ENCODE data around the gene EGFR.

DNA sequence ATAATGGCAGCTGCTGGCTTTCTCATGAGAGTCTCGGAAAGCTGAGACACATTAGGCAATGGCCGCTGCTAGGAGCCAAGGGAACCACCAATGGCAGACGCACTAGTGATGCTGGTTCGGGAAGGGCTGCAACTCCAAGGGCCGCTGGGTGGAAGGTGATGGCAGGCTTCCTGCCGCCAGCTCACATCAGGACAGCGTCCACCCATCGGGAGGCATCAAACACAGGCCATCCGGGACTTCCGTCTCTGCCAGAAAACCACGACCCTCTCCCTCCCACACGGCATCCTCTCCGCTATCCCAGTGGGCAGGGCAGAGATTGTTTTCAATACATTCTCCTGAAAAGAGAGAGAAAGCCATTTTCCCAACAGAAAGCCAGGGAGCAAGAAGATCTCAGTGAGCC is 27.5 kb upstream of the EGFR start:
- no peak for TF ChIP-seq POLR2A (IDR thresholded peaks at IDR 0.05)
- TF ChIP-seq, protein P1, sequence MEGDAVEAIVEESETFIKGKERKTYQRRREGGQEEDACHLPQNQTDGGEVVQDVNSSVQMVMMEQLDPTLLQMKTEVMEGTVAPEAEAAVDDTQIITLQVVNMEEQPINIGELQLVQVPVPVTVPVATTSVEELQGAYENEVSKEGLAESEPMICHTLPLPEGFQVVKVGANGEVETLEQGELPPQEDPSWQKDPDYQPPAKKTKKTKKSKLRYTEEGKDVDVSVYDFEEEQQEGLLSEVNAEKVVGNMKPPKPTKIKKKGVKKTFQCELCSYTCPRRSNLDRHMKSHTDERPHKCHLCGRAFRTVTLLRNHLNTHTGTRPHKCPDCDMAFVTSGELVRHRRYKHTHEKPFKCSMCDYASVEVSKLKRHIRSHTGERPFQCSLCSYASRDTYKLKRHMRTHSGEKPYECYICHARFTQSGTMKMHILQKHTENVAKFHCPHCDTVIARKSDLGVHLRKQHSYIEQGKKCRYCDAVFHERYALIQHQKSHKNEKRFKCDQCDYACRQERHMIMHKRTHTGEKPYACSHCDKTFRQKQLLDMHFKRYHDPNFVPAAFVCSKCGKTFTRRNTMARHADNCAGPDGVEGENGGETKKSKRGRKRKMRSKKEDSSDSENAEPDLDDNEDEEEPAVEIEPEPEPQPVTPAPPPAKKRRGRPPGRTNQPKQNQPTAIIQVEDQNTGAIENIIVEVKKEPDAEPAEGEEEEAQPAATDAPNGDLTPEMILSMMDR (IDR thresholded peaks at IDR 0.05): no peak

All from uterus (tissue), 2 donors.